Dedifferentiated amniotic fluid mesenchymal stem cell (primary cell): ENCODE results near the gene RAB3B.

Source experiments
- DNase-seq: peaks from one replicate; pipeline ENCODE4 v3.0.0-alpha.2; 2016; ENCODE audit errors: extremely low spot score

Gene RAB3B

DNA sequence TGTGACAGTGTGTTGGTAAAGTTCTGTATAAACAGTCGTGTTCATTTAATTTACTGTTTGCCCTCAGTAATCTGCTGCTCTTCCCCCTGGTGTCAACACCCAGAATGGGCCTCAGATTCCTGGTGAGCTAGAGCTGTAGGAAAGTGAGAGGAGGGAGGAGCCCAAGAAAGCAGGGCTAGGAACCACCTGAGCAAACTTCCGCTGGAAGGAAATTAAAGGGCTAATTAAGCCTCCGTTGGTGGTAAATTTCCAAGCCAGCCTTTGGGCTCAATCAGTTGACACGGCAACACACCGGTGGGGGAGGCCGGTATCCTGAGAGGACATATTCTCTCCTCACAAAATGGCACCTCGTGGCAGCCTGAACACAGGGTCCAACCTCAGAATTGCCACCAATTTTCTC, 32.9 kb downstream of the RAB3B start:
- DNase-seq: no peak

DNA sequence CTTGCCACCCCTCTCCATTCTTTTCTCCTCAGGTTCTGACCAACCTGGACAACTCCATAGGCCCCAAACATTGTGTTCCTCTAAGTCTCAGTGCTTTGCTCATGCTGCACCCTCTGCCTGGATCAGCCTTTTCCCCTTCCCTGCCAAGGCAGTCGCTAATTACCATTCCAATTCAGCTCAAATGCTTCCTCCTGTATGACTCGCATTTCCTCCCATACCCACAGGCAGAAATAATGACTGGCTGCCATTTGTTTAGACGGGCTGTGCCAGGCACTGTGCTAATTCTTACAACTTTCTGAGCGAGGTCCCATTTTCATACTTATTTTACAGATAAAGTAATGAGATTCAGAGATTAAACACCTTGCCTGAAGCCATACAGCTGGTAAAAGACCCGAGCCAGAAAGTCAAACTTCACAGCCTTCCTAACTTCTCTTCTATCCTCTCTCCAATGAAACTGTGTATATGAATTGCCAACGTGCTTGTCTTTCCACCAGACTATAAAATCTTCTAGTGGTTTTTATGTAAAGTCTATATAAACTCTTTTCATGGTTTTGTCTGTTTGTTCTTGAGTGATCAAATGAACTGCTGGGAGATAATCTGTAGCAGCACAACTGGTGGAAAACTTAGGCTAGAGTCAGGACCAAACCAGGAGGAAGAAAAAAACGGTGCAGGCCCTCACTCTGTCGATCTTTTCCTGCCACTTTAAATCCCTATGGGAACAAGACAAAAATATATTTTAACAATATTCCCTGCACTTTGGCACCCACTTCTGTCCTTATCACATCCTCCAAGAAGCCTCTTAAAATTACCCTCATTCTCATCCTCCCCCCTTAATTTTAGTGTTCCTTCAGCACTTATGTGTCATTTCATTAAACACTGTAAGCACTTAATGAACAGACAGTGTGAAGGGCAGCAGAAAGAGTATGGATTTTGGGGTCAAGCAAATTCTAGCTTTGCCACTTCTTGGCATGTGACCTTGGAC, 33.7 kb downstream of the RAB3B start:
- DNase-seq: no peak

DNA sequence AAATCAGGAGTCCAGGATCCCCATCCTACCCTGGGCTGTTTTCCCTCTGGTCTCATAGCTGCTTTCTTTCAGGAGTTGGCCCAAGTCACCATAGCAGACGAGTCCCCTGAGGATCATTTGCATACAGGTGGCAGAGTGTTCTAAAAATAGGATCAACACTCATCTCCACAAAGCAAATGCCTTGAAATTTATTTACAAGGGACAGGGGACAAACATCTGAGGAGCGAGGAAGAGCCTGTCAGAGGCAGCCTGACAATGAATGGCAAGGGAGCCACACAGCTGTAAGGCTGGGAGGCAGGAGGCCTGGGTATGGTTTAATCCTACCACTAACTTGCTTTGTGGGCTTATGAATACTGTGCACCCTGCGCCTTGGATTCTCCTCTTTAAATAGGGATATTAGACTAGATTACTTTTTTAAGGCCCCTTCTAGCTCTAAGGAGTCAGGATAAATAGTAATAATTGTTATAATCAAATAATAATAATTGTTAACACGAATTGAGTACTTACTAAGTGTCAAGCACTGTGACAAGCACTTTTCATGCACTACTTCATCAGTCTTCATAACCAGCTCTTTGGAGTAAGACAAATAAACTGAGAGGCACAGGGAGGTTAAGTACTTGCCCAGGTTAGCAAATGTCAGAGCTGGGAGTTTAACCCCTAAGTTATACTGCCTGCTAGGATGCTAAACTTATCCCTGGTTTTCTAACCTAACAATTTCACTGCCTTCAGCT, 34.5 kb downstream of the RAB3B start:
- DNase-seq: no peak

DNA sequence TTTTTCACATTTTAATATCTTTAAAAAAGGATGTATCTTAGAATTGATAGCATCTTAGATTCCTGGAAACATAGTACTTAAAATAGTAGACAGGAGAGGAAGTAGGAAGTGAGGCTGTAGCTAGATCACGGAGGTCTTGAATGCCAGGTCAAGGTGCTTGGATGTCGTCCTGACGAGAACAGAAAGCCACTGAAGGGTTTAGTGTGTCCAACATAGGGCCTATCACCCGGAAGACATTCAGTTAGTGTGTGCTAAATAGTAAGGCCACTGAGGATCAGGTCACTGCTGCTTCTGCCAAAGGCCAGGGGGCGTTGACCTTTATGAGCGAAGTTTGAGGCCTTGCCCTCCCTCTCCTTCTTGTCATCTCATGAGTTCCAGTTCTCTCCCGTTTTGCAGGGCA, 35.7 kb downstream of the RAB3B start:
- no peak for DNase-seq

DNA sequence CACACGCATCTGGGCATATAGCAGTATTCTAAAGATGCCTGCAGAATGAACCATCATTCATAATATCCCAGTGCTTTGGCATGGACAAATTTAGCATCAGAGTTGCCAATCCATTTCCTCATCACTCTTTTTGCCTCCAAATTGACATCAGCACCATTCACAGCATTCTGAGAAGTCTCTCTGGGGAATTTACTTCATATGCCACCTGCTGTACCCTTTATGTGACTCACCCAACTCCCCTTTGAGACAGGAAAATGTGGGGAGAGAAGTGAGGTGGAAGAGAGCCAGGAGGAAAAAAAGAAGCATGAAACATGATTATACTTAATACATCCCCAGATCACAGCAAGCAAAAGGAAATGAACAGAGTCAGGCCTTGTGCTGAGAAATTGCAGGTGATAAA, 37.4 kb downstream of the RAB3B start:
- DNase-seq: no peak

DNA sequence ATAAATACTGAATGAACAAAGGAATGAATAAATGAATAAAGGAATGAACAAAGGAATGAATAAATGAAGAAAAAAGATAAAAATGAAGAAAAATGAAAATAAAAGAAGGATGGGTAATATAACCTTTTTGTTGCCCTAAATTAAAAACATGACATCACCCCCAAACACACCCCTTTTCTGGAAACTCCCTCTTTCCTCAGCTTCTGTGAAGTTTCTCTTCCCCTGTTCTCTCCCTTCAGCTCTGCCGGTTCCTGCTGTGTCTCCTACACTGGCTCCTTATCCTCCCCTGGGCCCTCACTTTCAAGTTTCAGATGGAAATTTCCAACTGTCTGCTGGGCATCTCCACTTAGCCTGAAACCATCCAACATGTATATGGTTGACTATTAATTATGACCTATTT, 37.9 kb downstream of the RAB3B start:
- DNase-seq: no peak

DNA sequence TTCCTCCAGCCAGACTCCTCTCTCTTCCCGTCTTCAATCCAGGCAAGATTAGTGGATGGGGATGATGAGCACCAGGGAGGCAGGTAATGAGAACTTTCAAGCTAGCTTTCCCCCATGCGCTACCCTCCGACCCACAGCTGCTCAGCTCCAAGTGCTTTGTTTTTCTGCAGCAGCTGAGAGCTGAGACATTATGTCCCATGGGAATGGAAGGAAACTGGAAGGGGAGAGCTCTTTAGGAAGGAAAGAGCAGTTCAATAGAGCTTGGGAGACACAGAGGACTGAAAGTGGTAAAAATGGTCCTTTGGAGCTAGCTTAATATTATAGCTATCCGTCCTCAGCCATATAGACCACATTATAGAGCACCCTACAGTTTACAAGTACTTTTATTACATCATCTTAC, 39.8 kb downstream of the RAB3B start:
- no peak for DNase-seq

DNA sequence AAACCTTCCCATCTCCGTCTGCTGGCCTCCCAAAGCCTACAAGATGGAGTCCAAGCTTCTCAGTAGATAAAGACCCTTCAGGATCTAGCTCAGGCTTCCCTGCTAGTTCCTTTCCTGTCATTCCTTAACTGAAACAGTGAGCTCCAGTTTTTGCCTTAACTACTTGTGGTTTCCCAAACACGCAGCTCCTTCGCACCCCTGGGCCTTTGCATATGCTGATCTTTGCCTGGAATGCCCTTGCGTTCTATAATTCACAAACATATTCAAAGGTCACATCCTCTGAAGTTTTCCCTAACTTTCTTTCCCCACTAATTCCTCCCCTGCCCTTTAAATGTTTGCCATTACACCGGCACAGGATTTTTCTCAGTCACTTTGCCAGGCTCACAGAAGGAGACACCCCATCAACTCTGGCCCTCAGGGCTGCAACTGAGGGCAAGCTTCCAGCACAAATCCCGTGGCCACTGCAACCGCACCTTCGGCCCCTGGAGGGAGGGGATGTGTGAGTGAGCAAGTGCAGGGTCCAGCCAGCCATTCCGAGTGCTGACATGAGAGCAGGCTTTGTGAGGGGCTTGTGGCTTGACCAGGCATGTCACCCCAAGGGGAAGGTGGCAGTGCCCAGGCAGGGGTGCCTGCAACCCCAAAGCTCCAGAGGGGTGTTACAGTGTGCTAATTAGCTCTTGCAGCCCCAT, 41.3 kb downstream of the RAB3B start:
- no peak for DNase-seq

DNA sequence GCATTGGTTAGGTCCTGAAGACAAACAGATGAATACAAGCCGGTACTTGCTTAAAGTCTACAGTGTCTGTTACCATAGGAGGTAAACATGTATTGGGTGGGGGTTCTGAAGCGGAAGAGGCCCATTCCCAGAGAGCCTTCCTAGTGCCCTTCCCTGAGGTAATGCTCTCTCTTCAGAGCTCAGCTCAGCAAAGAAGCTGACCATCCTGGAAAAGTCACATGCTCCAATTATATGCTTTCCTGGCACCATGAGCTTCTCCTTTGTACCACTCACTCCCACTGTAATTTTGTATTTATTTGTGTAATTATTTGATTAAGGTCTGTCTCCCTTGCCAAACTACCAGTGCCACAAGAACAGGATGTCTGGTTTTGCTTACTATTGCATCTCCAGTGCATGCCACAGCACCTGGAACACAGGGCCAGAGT, 42.0 kb downstream of the RAB3B start:
- DNase-seq: no peak

DNA sequence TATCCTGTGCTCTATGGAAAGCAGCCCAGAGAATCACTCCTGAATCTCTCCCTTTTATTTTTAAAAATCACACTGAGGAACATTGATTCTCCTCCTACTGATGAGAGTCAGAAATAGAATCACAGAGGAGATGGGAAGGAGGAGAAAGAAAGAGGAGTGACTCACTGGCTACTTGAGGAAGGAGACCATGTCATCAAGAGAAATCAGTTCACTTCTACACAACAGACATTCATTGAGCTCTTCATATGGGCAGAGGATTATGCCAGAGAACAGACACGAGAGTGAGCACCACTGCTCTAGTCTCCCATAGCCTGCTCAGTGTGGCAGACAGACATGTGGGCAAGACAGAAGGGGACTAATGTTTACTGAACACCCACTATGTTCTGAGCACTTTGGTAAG, 44.2 kb downstream of the RAB3B start:
- no peak for DNase-seq

DNA sequence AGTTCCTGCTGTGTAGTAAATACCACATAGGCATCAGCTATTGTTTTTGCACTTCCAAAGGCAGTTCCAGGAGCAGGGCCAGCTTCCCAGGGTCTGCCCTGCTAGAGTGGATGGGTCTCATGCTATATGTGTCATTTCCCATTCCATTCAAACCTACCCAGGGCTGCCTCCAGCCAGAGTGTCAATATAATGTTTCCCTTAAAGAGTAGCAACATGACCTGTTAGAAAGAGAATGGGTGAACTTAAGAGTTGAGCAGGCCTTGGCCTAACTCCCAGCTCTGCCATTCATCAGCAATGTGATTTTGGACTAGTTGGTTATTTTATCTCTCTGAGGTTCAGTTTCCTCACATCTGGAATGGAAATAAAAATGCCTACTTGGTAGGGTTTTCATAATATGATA, 44.9 kb downstream of the RAB3B start:
- DNase-seq: no peak

DNA sequence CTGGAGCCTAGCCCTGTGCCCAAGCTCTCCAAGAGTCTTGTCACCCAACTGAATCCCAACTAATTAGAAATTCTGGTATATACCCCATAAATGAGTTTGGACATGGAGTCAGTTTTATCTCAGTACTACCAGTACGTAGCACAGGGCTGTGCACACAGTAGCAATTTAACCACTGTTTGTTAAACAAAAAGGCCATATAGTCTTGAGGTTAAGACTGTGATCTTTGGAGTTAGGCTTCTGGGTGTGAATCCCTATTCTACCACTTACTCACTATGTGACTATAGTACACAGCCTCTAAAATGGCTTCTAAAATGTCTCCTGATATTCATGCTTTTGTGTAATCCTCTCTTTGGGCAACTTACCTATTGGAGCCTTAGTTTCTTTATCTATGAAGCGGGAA, 48.2 kb downstream of the RAB3B start:
- DNase-seq: no peak

DNA sequence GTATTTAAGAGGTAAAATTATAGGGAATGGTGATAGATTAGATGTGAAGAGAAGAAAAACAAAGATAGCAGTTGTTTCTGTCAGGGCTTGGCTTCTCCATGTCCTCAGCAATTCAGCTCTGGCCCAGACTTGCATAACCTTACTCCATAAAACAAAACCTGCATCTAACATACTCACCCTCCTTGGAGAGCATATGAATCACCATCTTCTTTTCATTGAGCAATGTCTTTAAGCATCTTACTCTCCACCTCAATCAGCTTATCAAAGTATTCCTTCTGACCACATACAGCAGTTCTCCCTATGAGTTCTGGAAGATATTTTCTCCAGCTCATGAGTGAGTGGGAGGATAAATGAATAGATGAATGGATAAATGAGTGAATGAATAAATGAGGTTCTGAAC, 49.0 kb downstream of the RAB3B start:
- no peak for DNase-seq

DNA sequence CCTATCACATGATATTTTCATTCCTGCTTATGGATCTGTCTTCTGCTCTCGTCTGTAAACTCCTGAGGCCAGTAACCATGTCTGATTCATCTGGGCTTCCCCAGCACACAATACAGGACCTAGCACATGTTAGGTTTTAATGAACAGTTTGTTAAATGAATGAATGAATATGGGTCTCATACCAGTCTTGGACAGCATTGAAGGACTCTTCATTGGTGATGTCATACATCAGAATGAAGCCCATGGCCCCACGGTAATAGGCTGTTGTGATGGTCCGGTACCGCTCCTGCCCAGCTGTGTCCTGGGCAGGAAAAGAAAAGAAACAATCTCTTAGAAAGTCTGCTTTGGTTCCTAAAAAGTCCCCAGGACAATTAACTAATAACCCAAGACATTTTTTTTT, 53.4 kb downstream of the RAB3B start:
- no peak for DNase-seq

DNA sequence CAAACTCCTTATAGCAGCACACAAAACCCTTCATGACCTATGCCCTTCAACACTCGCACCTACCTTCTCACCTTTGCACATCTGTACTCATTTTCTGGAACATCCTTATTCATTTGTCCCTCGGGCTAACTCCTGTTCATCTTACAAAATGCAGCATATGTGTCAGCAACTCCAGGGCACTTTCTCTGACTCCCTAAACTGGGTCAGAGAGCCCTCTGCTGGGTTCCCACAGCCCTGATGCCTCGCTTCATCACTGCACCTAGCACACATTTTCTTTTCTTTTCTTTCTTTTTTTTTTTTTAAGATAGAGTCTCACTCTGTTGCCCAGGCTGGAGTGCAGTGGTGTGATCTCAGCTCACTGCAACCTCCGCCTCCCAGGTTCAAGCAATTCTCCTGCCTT, 54.0 kb downstream of the RAB3B start:
- DNase-seq: no peak

DNA sequence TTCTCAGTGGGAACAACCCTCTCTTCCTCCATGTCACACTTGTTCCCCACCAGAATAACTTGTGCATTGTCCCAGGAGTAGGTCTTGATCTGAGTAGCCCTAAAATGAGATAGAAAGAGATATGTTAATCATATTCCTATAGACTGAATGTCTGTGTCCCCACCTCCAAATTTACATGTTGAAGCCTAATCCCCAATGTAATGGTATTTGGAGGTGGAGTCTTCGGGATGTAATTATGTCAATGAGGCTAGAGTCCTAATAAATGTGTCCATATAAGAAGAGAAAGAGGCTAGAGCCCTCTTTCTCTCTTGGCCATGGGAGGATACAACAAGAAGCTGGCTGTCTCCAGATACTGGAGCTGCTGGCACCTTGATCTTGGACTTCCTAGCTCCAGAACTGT, 57.2 kb downstream of the RAB3B start:
- DNase-seq: no peak

DNA sequence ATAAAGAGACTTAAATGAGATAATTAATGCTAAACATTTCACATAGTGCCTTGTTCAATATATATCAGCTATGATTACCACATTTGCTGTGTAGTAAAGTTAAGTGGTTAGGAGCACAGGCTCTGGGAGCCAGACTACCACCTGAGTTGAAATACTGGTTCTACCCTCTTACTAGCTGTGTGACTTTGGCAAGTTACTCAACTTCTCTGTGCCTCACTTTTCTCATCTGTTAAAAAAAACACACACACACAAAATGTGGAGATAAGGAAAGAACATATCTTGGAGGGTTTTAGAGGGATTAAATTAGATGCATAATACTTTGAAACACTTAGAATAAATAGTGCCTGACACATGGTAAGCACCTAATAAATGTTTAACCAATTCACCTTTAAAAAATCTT, 60.2 kb downstream of the RAB3B start:
- no peak for DNase-seq

DNA sequence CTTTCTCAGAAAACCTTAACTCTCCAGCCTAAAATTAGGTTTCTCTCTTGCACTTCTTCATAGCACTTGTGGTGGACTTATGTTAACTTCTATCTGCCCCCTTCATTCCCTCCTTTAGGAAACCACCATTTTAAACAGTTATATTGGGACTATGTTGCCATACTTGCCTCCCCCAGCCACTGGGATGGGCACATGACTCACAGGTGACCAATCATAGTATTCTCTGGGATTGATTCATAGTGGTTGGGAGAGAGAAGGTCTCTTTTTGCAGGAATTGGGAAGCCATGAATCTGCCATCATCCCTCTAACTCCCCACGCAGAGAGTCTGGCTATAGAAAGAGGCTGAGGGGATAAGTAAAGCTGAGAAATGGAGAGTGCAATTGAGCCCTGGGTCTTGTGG, 61.6 kb downstream of the RAB3B start:
- no peak for DNase-seq

DNA sequence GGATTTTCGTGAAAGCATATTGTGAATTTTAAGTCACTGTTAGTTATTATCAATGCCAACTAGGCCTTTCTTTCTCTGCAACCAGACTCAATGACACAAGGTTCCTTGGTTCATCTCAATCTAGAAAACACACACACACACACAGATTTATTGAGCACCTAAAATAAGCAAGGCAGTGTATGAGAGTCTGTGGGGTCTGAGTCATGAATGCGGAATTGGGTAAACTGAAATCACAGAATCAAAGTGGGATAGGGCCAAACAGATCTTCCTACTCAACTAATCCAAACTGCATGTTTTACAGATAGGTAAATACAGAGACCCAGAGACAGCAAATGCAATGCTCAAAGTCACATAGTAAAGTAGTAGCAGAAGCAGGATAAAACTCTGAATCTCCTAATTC, 63.5 kb downstream of the RAB3B start:
- DNase-seq: no peak

DNA sequence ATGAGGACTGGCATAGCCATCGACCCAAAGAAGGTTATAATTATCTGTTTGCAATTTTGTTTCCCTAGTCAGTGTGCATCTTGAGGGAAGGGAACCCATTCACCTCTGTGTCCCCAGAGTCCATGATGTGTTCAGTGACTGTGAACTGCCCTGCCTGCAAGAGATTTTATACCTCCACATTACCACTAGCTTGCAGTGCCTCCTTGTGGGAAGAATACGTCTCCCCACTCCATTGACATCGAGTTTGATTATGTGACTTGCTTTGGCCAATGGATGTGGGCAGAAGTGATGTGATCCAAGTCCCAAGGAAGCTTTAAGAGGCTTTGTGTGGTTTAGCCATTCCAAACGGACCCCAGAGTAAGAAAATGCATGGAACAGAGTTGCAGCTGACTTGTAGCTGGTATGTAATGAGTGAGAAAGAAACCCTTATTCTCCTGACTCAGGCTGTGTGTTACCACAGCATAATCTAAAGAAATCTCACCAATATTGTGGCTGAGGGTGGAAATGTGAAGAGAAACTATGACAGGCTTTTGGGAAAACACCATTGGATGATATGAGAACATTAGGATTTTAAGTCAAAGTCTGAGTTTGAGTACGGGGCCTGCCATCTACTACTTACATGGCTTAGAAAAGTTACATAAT, 64.2 kb downstream of the RAB3B start:
- no peak for DNase-seq

DNA sequence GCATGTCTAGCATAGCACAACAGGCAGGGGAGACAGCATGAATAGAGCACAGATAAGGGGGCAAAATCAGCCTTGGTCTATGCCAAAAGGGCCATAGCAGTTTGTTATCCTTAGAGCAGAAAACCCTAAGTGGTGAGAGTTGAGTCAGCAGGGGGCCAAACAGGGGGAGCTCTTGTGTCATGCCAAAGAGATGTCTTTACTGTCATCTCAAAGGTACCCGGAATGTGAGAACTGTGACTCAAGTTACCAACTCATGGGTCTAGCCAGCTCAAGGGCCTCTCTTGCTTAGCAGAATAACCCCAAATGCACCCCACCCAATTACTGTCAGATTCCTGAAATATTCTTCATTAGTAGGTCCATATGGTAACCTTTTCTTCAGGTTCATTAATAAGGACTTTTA, 66.0 kb downstream of the RAB3B start:
- no peak for DNase-seq

DNA sequence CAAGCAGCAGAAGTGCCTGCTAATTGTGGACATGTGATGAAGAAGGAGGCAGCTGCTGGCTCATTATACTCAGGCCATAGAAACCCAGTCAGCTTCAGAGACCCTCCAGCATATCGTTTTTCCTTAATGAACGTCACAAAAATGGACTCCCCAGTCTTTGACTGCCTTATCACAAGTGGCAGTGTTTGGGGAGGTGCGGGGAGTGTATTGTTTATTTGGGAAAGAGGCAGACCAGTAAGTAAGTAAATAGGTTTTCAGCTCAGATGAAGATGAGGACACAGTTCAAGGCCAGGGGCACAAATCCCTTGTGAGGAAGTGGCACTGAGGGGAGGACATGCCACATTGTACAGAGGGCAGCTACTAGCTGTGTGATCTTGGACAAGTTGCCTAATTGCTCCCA, 68.5 kb downstream of the RAB3B start:
- DNase-seq: no peak
